Sigmoid colon (tissue), 7 donors: Measurements from ENCODE around the gene ADRA1B. TPM values are rescaled to one million over a fixed set of nuclear protein-coding genes. Genes with fewer than 3 reads are reported as not detected.

Experiments used
- DNase-seq: peaks from one replicate; pipeline ENCODE4 v3.0.0-alpha.2; 2019
- H3K27ac ChIP-seq, 4 donors: fragments of 200-600 bp; sonication (generic); one replicate each; pipeline ENCODE4 v1.5.1; 2016 to 2019; ENCODE audit warnings: mild to moderate bottlenecking in 1 of 4
- H3K27me3 ChIP-seq, 3 donors: fragments of 200-600 bp; sonication (generic); one replicate each; pipeline ENCODE4 v1.5.1; 2019; ENCODE audit warnings: mild to moderate bottlenecking in 1 of 3
- H3K36me3 ChIP-seq, 4 donors: fragments of 200-600 bp; sonication (generic); one replicate each; pipeline ENCODE4 v1.5.1; 2016 to 2019
- H3K4me1 ChIP-seq, 4 donors: fragments of 200-600 bp; sonication (generic); one replicate each; pipeline ENCODE4 v1.5.1; 2017 to 2019
- H3K4me3 ChIP-seq, 4 donors: fragments of 200-600 bp; sonication (generic); one replicate each; pipeline ENCODE4 v1.5.1; 2017 to 2019; ENCODE audit warnings: mild to moderate bottlenecking in 2 of 4, moderate library complexity in 1 of 4
- H3K9me3 ChIP-seq, 4 donors: fragments of 200-600 bp in 3 of 4; sonication (generic) in 3 of 4; one replicate each; pipeline versions ENCODE4 v1.5.1 to v1.6.1; 2013 to 2019
- EP300 ChIP-seq, 4 donors: sonication (generic); formaldehyde crosslinking; IDR thresholded peaks; one replicate each; pipeline ENCODE4 v1.6.1; 2017; ENCODE audit warnings: antibody characterized with exemption in 4 of 4
- POLR2A ChIP-seq, 2 donors: fragments of 450-650 bp; IDR thresholded peaks; one replicate each; pipeline ENCODE4 v1.6.1; 2016; ENCODE audit warnings: antibody characterized with exemption in 2 of 2, mild to moderate bottlenecking in 2 of 2, moderate library complexity in 2 of 2
- POLR2AphosphoS5 ChIP-seq, 4 donors: sonication (generic); formaldehyde crosslinking; IDR thresholded peaks; one replicate each; pipeline ENCODE4 v1.6.1; 2017; ENCODE audit warnings: antibody characterized with exemption in 4 of 4
- WGBS, 2 donors: extraction: QIAGEN DNeasy Blood & Tissue Kit; methylation state at CpG; one replicate each; pipeline ENCODE4 v1.1.7; 2013; 5-methylcytosine and 5-hydroxymethylcytosine counted together
- intact Hi-C: fragments of 100-400 bp; cut with DNase I; formaldehyde crosslinking; loops from one replicate; pipeline ENCODE4 v1.15.1; 2023
- polyA plus RNA-seq, 3 donors: library from polyadenylated mRNA; stranded (reverse); fragments of 200-250 nt; gene quantifications; one replicate each; pipeline ENCODE4 v1.2.3, GENCODE V29; 2013
- total RNA-seq, 4 donors: library from RNA; depleted of rRNA; stranded (reverse); fragments of >200 nt; gene quantifications; one replicate each; pipeline ENCODE4 v1.1.0, GENCODE V29; 2016
- TF ChIP-seq, protein P1 (sequence below), 4 experiments: fragments of 450-650 bp in 3 of 4; fragments of 200-600 bp in 1 of 4; IDR thresholded peaks; one replicate each; pipeline ENCODE4 v1.5.1; 2016 to 2019; ENCODE audit warnings: antibody characterized with exemption in 4 of 4, mild to moderate bottlenecking in 3 of 4, moderate library complexity in 2 of 4
- donor health status: healthy with polysubstance abuse.
- donor health status: Bipolar disorder and iron deficiency.
- donor health status: healthy.

Gene ADRA1B
- total and polyA plus RNA-seq, 7 donors = 0.36 to 1.8 (median 0.61) TPM; not detected in 1

DNA sequence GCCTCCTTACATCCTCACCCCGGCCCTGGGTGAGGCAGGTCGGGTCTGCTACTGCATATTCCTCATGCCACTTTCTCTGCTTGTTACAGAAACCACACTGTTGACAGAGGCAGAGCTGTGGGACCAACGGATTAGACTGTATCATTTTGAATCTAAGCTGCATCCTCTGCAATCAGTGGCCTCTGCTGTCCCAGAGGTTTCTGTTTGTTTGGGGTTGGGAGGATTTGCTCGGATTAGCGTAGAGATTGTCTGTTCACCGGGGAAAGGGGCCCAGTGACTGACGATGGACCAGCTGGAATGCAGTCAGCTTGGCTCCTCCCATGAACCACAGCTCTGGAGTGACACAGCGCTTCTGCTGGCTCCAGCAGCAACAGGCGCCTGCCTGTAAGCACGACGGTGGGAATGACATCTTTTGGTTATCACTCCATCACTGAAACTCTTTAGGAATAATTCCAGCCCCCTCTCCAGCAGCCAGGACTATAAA is 37.3 kb upstream of the ADRA1B start:
- Histone ChIP-seq H3K4me3 (no peak overlapping the region), H3K9me3 (no peaks in the 10 kb centered on the region), H3K4me1 (peaks cover 0 to 7% (median 0%) of the 10 kb centered on the region in 4 donors), H3K27me3 (no peaks in the 10 kb centered on the region), H3K36me3 (no peaks in the 10 kb centered on the region), H3K27ac (peak overlapping the region; percentile 51 to 60 (median 60))
- intact Hi-C loops = no loop called here
- peak; percentile 89 for DNase-seq
- TF ChIP-seq POLR2AphosphoS5 (IDR thresholded peaks at IDR 0.05) = no peak
- no peak for TF ChIP-seq POLR2A (IDR thresholded peaks at IDR 0.05)
- no peak for TF ChIP-seq EP300 (IDR thresholded peaks at IDR 0.05)
- TF ChIP-seq, protein P1, sequence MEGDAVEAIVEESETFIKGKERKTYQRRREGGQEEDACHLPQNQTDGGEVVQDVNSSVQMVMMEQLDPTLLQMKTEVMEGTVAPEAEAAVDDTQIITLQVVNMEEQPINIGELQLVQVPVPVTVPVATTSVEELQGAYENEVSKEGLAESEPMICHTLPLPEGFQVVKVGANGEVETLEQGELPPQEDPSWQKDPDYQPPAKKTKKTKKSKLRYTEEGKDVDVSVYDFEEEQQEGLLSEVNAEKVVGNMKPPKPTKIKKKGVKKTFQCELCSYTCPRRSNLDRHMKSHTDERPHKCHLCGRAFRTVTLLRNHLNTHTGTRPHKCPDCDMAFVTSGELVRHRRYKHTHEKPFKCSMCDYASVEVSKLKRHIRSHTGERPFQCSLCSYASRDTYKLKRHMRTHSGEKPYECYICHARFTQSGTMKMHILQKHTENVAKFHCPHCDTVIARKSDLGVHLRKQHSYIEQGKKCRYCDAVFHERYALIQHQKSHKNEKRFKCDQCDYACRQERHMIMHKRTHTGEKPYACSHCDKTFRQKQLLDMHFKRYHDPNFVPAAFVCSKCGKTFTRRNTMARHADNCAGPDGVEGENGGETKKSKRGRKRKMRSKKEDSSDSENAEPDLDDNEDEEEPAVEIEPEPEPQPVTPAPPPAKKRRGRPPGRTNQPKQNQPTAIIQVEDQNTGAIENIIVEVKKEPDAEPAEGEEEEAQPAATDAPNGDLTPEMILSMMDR (IDR thresholded peaks at IDR 0.05) = no peak
- 6 to 19% methylated on average over 11 of the region's 11 CpGs for WGBS, 2 donors

DNA sequence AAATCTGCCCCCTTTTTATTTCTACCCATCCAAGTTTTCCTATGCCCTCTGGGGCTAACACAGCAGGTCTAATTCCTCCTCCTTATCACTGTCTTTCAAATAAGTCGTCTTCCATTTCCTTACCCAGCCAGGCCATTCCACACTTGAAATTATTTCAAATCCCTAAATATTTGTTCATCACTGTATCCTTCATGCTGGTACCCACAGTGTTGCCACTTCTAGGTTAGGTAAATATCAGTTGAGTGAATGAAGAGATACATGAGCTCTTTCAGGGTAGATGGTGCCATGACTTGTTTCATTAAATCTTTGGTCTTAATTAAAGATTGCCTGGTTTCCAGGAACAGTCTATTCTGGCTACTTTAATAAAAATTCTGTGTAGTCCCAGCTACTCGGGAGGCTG is 35.6 kb upstream of the ADRA1B start:
- no peaks in the 10 kb centered on the region for H3K36me3 ChIP-seq
- no peaks in the 10 kb centered on the region for H3K9me3 ChIP-seq
- DNase-seq = no peak
- intact Hi-C loops = no loop called here
- H3K4me3 ChIP-seq = no peak overlapping the region
- WGBS, 2 donors = 86 to 87% methylated on average over 2 of the region's 2 CpGs
- H3K4me1 ChIP-seq = peaks cover 0 to 7% (median 0%) of the 10 kb centered on the region in 4 donors
- H3K27me3 ChIP-seq = no peaks in the 10 kb centered on the region
- no peak for TF ChIP-seq EP300 (IDR thresholded peaks at IDR 0.05)
- TF ChIP-seq POLR2A (IDR thresholded peaks at IDR 0.05) = no peak
- TF ChIP-seq POLR2AphosphoS5 (IDR thresholded peaks at IDR 0.05) = no peak
- TF ChIP-seq, protein P1 (IDR thresholded peaks at IDR 0.05) = no peak
- H3K27ac ChIP-seq = no peak overlapping the region

DNA sequence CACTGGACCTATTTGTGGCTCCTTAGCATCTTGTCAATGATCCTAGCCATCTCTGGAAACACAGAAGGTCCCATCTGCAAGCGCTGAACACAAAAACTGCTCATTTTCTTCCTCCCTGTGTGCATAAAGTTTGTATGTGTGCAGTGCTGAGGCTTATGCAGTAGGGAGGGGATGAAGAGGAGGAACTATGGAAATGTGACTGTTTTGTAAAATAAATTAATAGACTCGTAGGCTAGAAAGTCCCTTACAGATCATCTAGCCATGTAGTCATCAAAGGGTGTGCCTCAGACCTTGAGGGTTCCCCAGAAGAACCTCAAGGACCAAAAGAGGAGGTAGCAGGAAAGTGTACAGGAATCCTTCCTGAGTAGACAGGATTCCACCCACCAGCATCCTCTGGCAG is 34.3 kb upstream of the ADRA1B start:
- 61 to 76% methylated on average over 2 of the region's 2 CpGs for WGBS, 2 donors
- H3K36me3 ChIP-seq = no peaks in the 10 kb centered on the region

DNA sequence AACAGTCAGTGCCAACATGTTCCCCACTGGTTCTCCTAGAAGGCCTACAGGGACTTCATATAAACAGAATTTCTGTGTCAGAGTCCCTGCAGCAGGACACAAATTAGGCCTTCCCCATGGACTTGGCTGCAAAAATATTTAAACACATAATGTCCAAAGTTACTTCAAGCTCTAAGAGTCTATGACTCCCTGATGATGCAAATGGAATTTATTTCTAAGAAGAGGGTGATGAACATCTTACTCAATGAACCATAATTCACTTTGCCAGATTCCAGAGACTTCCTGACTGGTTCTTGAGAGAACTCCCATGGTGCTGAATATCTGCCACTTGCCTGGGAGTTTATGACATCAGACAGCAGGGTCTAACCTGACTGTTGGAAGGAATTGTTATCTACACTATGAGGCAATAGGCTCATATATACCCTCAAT is 32.7 kb upstream of the ADRA1B start:
- no peak overlapping the region for H3K4me3 ChIP-seq
- H3K9me3 ChIP-seq = no peaks in the 10 kb centered on the region
- TF ChIP-seq POLR2A (IDR thresholded peaks at IDR 0.05) = no peak
- no peak for TF ChIP-seq EP300 (IDR thresholded peaks at IDR 0.05)
- peak; percentile 13 to 52 (median 36) for TF ChIP-seq POLR2AphosphoS5 (IDR thresholded peaks at IDR 0.05)
- TF ChIP-seq, protein P1 (IDR thresholded peaks at IDR 0.05) = no peak
- H3K36me3 ChIP-seq = no peaks in the 10 kb centered on the region
- H3K27me3 ChIP-seq = no peaks in the 10 kb centered on the region
- no peaks in the 10 kb centered on the region for H3K4me1 ChIP-seq
- H3K27ac ChIP-seq = peak overlapping the region in 2 of 4 donors; percentile 10 to 52
- no peak for DNase-seq
- intact Hi-C loops = no loop called here

More for the DNA sequence above, 34.3 kb upstream of the ADRA1B start:
- Histone ChIP-seq H3K27ac (no peak overlapping the region), H3K9me3 (no peaks in the 10 kb centered on the region), H3K27me3 (no peaks in the 10 kb centered on the region), H3K4me3 (no peak overlapping the region), H3K4me1 (peaks cover 0 to 7% (median 0%) of the 10 kb centered on the region in 4 donors)
- no peak for DNase-seq
- TF ChIP-seq, protein P1 (IDR thresholded peaks at IDR 0.05) = no peak
- no peak for TF ChIP-seq EP300 (IDR thresholded peaks at IDR 0.05)
- TF ChIP-seq POLR2A (IDR thresholded peaks at IDR 0.05) = no peak
- no peak for TF ChIP-seq POLR2AphosphoS5 (IDR thresholded peaks at IDR 0.05)
- intact Hi-C loops = no loop called here
